Measurements from ENCODE around the gene TMEM30A.

Gene TMEM30A

GRCh38 chr6:75262716-75263400 lies 21.7 kb downstream of the TMEM30A start:
- DNase-seq (ENCODE audit: low spot score) = no peak

- DNase-seq (ENCODE audit: low spot score) = no peak
These were observed 23.3 kb downstream of the TMEM30A start for GRCh38 chr6:75261299-75261698.

GRCh38 chr6:75257343-75258087 lies 27.1 kb downstream of the TMEM30A start:
- DNase-seq (ENCODE audit: low spot score) = no peak

GRCh38 chr6:75250552-75250951 lies 34.0 kb downstream of the TMEM30A start:
- no peak for DNase-seq (ENCODE audit: low spot score)

- DNase-seq (ENCODE audit: low spot score) = no peak
These were observed 34.8 kb downstream of the TMEM30A start for GRCh38 chr6:75249837-75250236.

GRCh38 chr6:75246386-75246785 lies 38.2 kb downstream of the TMEM30A start:
- no peak for DNase-seq (ENCODE audit: low spot score)

- no peak for DNase-seq (ENCODE audit: low spot score)
These were observed 40.5 kb downstream of the TMEM30A start for GRCh38 chr6:75244063-75244584.

- DNase-seq (ENCODE audit: low spot score) = peak; percentile 98
These were observed 41.1 kb downstream of the TMEM30A start, which contains the start of gene COX7A2 for GRCh38 chr6:75243333-75244062. Gene COX7A2, minus strand, starts transcription at chr6:75243801. Its CDS starts 67 bp downstream, at chr6:75243734.

- no peak for DNase-seq (ENCODE audit: low spot score)
These were observed 48.0 kb downstream of the TMEM30A start for GRCh38 chr6:75236630-75237029.

GRCh38 chr6:75235271-75235670 lies 49.3 kb downstream of the TMEM30A start:
- DNase-seq (ENCODE audit: low spot score) = no peak

GRCh38 chr6:75234126-75234865 lies 50.3 kb downstream of the TMEM30A start:
- no peak for DNase-seq (ENCODE audit: low spot score)

- no peak for DNase-seq (ENCODE audit: low spot score)
These were observed 51.4 kb downstream of the TMEM30A start for GRCh38 chr6:75233092-75233615.

GRCh38 chr6:75230484-75231325 lies 53.9 kb downstream of the TMEM30A start:
- peak; percentile 51 for DNase-seq (ENCODE audit: low spot score)

- no peak for DNase-seq (ENCODE audit: low spot score)
These were observed 60.2 kb downstream of the TMEM30A start for GRCh38 chr6:75224303-75224926.

GRCh38 chr6:75223428-75223827 lies 61.2 kb downstream of the TMEM30A start:
- DNase-seq (ENCODE audit: low spot score) = no peak

- DNase-seq (ENCODE audit: low spot score) = no peak
These were observed 62.3 kb downstream of the TMEM30A start for GRCh38 chr6:75222261-75222660.

GRCh38 chr6:75221116-75221515 lies 63.5 kb downstream of the TMEM30A start:
- DNase-seq (ENCODE audit: low spot score) = no peak

- DNase-seq (ENCODE audit: low spot score) = no peak
These were observed 64.2 kb downstream of the TMEM30A start for GRCh38 chr6:75220357-75220756.

GRCh38 chr6:75219263-75219662 lies 65.3 kb downstream of the TMEM30A start:
- no peak for DNase-seq (ENCODE audit: low spot score)

GRCh38 chr6:75217193-75217592 lies 67.4 kb downstream of the TMEM30A start:
- no peak for DNase-seq (ENCODE audit: low spot score)

Data from putamen (tissue), 1 donor.